Pancreas (tissue), 10 donors: ENCODE data around the gene CMIP. TPM values are rescaled to one million over a fixed set of nuclear protein-coding genes. Genes with fewer than 3 reads are reported as not detected.
"Not testable (repeated sequence)": the region's sequence is repeated elsewhere in the genome, so short reads cannot be mapped to it uniquely, and the experiment has no call there.

Experiments used
- ATAC-seq, 4 donors: fragments of 200-7000 bp; cut with Tn5 transposase; one replicate each; pipeline versions ENCODE4 v1.8.0 to v1.9.1; 2020; ENCODE audit warnings: mild to moderate bottlenecking in 4 of 4, moderate library complexity in 4 of 4
- DNase-seq, 6 donors: peaks; one replicate each; pipeline ENCODE4 v3.0.0-alpha.2; 2020
- FAIRE-seq: peaks from 2 replicates; lab custom pipeline; 2012; peaks lifted over from hg19 to GRCh38; lab: Jason Lieb, UNC
- H3K27ac ChIP-seq, 4 donors: fragments of 200-600 bp; sonication (generic); 1 replicate in 3 of 4; 2 replicates in 1 of 4; pipeline versions ENCODE4 v1.5.0 to v1.8.0; 2020
- H3K27me3 ChIP-seq, 4 donors: fragments of 200-600 bp; one replicate each; pipeline ENCODE4 v1.8.0; 2021
- H3K36me3 ChIP-seq, 3 donors: fragments of 200-600 bp; sonication (generic) in 1 of 3; one replicate each; pipeline versions ENCODE4 v1.5.0 to v1.8.0; 2020 to 2021
- H3K4me1 ChIP-seq, 3 donors: fragments of 200-600 bp; one replicate each; pipeline ENCODE4 v1.8.0; 2021
- H3K4me3 ChIP-seq, 4 donors: fragments of 200-600 bp; sonication (generic) in 2 of 4; one replicate each; pipeline versions ENCODE4 v1.5.0 to v1.8.0; 2020 to 2021
- H3K9me3 ChIP-seq, 4 donors: fragments of 200-600 bp; one replicate each; pipeline ENCODE4 v1.8.0; 2021
- WGBS, 2 donors: extraction: QIAGEN DNeasy Blood & Tissue Kit; methylation state at CpG; one replicate each; pipeline ENCODE4 v1.1.7; 2013; 5-methylcytosine and 5-hydroxymethylcytosine counted together
- intact Hi-C, 3 donors: fragments of 100-400 bp; cut with DNase I; formaldehyde crosslinking; loops; one replicate each; pipeline versions ENCODE4 v1.11.1 to v1.14.2; 2022
- polyA plus RNA-seq, 2 donors: library from polyadenylated mRNA; stranded (reverse); fragments of 200-250 nt; gene quantifications; one replicate each; pipeline ENCODE4 v1.2.3, GENCODE V29; 2013
- total RNA-seq, 6 donors: library from RNA; stranded (reverse); fragmentation: NEBNext Ultra II Directional in 4 of 6; extraction: Animal tissue kit (Norgen Biotek cat#: 25700) in 4 of 6; gene quantifications; one replicate each; pipeline versions ENCODE4 v1.2.1 to v1.2.4, GENCODE V29; 2021 to 2023
- TF ChIP-seq, protein P1 (sequence below), 4 donors: fragments of 200-600 bp; sonication (generic) in 3 of 4; IDR thresholded peaks; one replicate each; pipeline versions ENCODE4 v1.5.0 to v1.8.0; 2021; ENCODE audit warnings: antibody characterized with exemption in 4 of 4
- donor health status: healthy with polysubstance abuse.
- donor health status: DM: no; HTN: no; CAD: no; lungs with moderate emphysema.
- donor health status: DM: no; HTN: no; CAD: no.
- donor health status: control.
- donor health status: control.
- donor health status: Bipolar disorder and iron deficiency.
- donor health status: DM: yes; HTN: yes; CAD: no.
- donor health status: DM: no; HTN: no; CAD: no.
- donor health status: DM: no; HTN: no; CAD: no.
- donor health status: DM: yes; HTN: yes; CAD: no.

The CMIP gene
- total and polyA plus RNA-seq, 8 donors, result 9.7 to 37.0 (median 21.5) TPM

DNA sequence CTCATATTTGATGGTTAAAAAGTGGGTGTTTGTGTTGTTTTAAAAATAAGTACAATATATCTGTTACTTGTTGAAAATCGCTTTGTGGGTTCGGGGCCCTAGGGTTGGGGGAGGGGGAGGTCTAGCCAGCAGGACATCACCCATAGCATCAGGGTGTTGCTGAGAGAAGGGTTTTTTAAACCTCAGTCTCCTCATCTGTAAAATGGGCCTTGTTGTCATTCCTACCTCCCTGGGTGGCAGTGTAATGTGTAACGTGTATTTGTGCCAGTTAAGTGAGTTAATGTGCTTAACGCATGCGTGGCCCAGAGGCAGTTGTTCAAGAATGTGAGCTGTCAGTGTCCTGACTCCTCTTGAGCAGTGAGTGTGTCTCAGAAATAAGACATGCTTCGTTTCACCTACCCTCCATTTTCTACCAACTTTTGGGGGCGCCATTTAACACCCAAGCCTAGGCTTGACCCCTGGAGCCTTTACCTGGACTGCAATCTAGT is 129.0 kb downstream of the CMIP start:
- no peaks in the 10 kb centered on the region for H3K4me1 ChIP-seq
- TF ChIP-seq, protein P1, sequence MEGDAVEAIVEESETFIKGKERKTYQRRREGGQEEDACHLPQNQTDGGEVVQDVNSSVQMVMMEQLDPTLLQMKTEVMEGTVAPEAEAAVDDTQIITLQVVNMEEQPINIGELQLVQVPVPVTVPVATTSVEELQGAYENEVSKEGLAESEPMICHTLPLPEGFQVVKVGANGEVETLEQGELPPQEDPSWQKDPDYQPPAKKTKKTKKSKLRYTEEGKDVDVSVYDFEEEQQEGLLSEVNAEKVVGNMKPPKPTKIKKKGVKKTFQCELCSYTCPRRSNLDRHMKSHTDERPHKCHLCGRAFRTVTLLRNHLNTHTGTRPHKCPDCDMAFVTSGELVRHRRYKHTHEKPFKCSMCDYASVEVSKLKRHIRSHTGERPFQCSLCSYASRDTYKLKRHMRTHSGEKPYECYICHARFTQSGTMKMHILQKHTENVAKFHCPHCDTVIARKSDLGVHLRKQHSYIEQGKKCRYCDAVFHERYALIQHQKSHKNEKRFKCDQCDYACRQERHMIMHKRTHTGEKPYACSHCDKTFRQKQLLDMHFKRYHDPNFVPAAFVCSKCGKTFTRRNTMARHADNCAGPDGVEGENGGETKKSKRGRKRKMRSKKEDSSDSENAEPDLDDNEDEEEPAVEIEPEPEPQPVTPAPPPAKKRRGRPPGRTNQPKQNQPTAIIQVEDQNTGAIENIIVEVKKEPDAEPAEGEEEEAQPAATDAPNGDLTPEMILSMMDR (IDR thresholded peaks at IDR 0.05), result no peak
- no peaks in the 10 kb centered on the region for H3K27me3 ChIP-seq
- no peaks in the 10 kb centered on the region for H3K36me3 ChIP-seq
- H3K9me3 ChIP-seq, result no peaks in the 10 kb centered on the region
- 94 to 97% methylated on average over 7 of the region's 7 CpGs for WGBS, 2 donors
- H3K4me3 ChIP-seq, result no peak overlapping the region
- no peak overlapping the region for H3K27ac ChIP-seq
- DNase-seq (no peak), ATAC-seq (no peak), FAIRE-seq (no peak)
- intact Hi-C loops, result no loop called here

GRCh38 chr16:81574168-81574567 is 129.6 kb downstream of the CMIP start:
- TF ChIP-seq, protein P1 (IDR thresholded peaks at IDR 0.05), result no peak
- DNase-seq, result no peak
- no peaks in the 10 kb centered on the region for H3K9me3 ChIP-seq
- 45 to 51% methylated on average over 7 of the region's 7 CpGs for WGBS, 2 donors
- peak in 3 of 4 donors; percentile 15 to 73 (median 56) for ATAC-seq
- no peak overlapping the region for H3K4me3 ChIP-seq
- no peak for FAIRE-seq
- no peaks in the 10 kb centered on the region for H3K4me1 ChIP-seq
- no peak overlapping the region for H3K27ac ChIP-seq
- H3K27me3 ChIP-seq, result no peaks in the 10 kb centered on the region
- intact Hi-C loops, result no loop called here
- H3K36me3 ChIP-seq, result no peaks in the 10 kb centered on the region

GRCh38 chr16:81575307-81575706 is 130.7 kb downstream of the CMIP start:
- Histone ChIP-seq H3K27ac (no peak overlapping the region), H3K9me3 (no peaks in the 10 kb centered on the region), H3K4me1 (no peaks in the 10 kb centered on the region), H3K27me3 (no peaks in the 10 kb centered on the region), H3K36me3 (no peaks in the 10 kb centered on the region), H3K4me3 (no peak overlapping the region)
- FAIRE-seq (no peak), DNase-seq (no peak), ATAC-seq (no peak)
- intact Hi-C loops, result no loop called here
- 92% methylated on average over 6 of the region's 6 CpGs for WGBS, 2 donors
- TF ChIP-seq, protein P1 (IDR thresholded peaks at IDR 0.05), result no peak

DNA sequence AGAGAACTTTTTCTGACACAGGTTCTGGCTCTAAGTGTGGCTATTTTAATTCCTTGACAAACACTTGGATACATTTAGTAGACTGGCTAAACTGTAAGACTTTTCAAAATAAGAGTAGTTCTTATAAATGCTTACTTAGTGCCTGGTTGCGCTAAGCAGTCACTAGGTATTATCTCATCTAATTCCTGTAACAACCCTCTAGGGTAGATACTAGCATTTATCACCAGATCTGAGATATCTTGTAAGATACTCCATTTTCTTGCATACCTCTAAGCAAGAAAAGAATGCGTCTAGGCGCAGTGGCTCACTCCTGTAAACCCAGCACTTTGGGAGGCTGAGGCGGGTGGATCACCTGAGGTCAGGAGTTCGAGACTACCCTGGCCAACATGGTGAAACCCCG is 131.2 kb downstream of the CMIP start:
- H3K4me3 ChIP-seq, result no peak overlapping the region
- no peak overlapping the region for H3K27ac ChIP-seq
- TF ChIP-seq, protein P1 (IDR thresholded peaks at IDR 0.05), result no peak
- no peak for DNase-seq
- no peaks in the 10 kb centered on the region for H3K9me3 ChIP-seq
- no peaks in the 10 kb centered on the region for H3K27me3 ChIP-seq
- H3K36me3 ChIP-seq, result no peaks in the 10 kb centered on the region
- no peak for ATAC-seq
- 96 to 99% methylated on average over 6 of the region's 6 CpGs for WGBS, 2 donors
- FAIRE-seq, result no peak
- intact Hi-C loops, result no loop called here
- H3K4me1 ChIP-seq, result no peaks in the 10 kb centered on the region

- intact Hi-C loops, result no loop called here
- H3K27ac ChIP-seq, result no peak overlapping the region
- DNase-seq (no peak), ATAC-seq (no peak), FAIRE-seq (no peak)
- 85 to 92% methylated on average over 1 of the region's 1 CpG for WGBS, 2 donors
- no peaks in the 10 kb centered on the region for H3K27me3 ChIP-seq
- no peaks in the 10 kb centered on the region for H3K9me3 ChIP-seq
- no peaks in the 10 kb centered on the region for H3K4me1 ChIP-seq
- no peaks in the 10 kb centered on the region for H3K36me3 ChIP-seq
- H3K4me3 ChIP-seq, result no peak overlapping the region
- TF ChIP-seq, protein P1 (IDR thresholded peaks at IDR 0.05), result no peak
These were observed 132.1 kb downstream of the CMIP start for GRCh38 chr16:81576696-81577095.

DNA sequence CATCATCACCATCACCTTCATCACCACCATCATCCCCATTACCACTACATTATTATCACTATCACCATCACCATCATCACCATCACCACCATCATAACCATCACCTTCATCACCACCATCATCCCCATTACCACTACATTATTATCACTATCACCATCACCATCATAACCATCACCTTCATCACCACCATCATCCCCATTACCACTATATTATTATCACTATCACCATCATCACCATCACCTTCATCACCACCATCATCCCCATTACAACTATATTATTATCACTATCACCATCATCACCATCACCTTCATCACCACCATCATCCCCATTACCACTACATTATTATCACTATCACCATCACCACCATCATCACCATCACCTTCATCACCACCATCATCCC is 132.7 kb downstream of the CMIP start:
- intact Hi-C loops, H3K27ac ChIP-seq, H3K27me3 ChIP-seq, ATAC-seq, H3K4me3 ChIP-seq, H3K9me3 ChIP-seq, FAIRE-seq, H3K36me3 ChIP-seq, H3K4me1 ChIP-seq, DNase-seq: not testable (repeated sequence)
